NCI-H1694 treated with DMSO at 0.1 percent for 48 hours (cell line): ENCODE measurements around the gene TEX54.
A peak's percentile ranks its signal among the peaks of the same experiment; 100 is the strongest.

Experiments used
- DNase-seq: peaks from one replicate; lab custom pipeline; 2025; lab: John Stamatoyannopoulos, UW

Gene TEX54

GRCh38 chr11:62788991-62789390 is 43.6 kb downstream of the TEX54 start:
- DNase-seq, result no peak

GRCh38 chr11:62787005-62787759 is 45.5 kb downstream of the TEX54 start, which contains the start of gene TMEM179B:
Gene TMEM179B, plus strand, starts transcription at chr11:62787402. Its CDS starts 30 bp downstream, at chr11:62787432.
- DNase-seq, result peak; percentile 90

GRCh38 chr11:62786318-62787004 is 46.2 kb downstream of the TEX54 start:
- peak; percentile 50 for DNase-seq

- no peak for DNase-seq
Measured at GRCh38 chr11:62782753-62783152, 49.9 kb downstream of the TEX54 start.
